GM10248 (cell line): ENCODE data around the gene BCS1L.

ENCODE experiments used
- CTCF ChIA-PET: fragments of 300-600 bp; sonication (Branson Sonifier 250); formaldehyde crosslinking; extraction: SDS; loops from one replicate; lab custom pipeline; 2021; ENCODE audit warnings: antibody characterized with exemption; lab: Yijun Ruan, JAX
- POLR2A ChIA-PET: fragments of 350-650 bp; sonication (Branson Sonifier 250); formaldehyde crosslinking; extraction: SDS; loops from one replicate; lab custom pipeline; 2020; ENCODE audit warnings: antibody characterized with exemption; lab: Yijun Ruan, JAX
- DNase-seq: peaks from one replicate; pipeline ENCODE4 v3.0.0; 2012; ENCODE audit errors: extremely low spot score
- CTCF ChIP-seq: IDR thresholded peaks from 2 replicates; pipeline ENCODE4 v1.5.1; 2012; ENCODE audit warnings: mild to moderate bottlenecking, low read depth; ENCODE audit errors: extremely low read depth, missing control alignments, control extremely low read depth

BCS1L gene

GRCh38 chr2:218659258-218659987 lies at the start of gene BCS1L, which contains the start of gene ZNF142:
Gene BCS1L (plus strand): TSS chr2:218659683. CDS start chr2:218660988, 1,305 bp downstream.
Gene ZNF142 (minus strand): TSS chr2:218659623. CDS start chr2:218656429, 3,194 bp downstream.
- CTCF ChIA-PET: interaction anchor here (0.9 to 5.8 kb wide), 17 partner anchors 11 to 636 kb away, joined by 3 to 70 read pairs (median 4); partner anchors contain the start of genes RNF25, STK36 and TTLL4

GRCh38 chr2:218615868-218616315 lies 43.6 kb upstream of the BCS1L start:
- TF ChIP-seq CTCF: no peak
- POLR2A ChIA-PET: no interaction called here
- CTCF ChIA-PET: interaction anchor here (0.8 to 1.3 kb wide), 3 partner anchors 9 to 16 kb away, joined by 3 read pairs; no protein-coding TSS in a partner anchor
- DNase-seq: no peak

More at GRCh38 chr2:218659258-218659987, at the start of gene BCS1L, which contains the start of gene ZNF142:
- TF ChIP-seq CTCF: no peak
- peak; percentile 96 for DNase-seq
- POLR2A ChIA-PET: interaction anchor here (0.6 to 1.4 kb wide), 4 partner anchors 8 to 251 kb away, joined by 3 to 7 read pairs (median 4); partner anchors contain the start of genes RNF25 and STK36

- POLR2A ChIA-PET: no interaction called here
- CTCF ChIA-PET: interaction anchor here (0.9 to 1.3 kb wide), 2 partner anchors 10 kb away, joined by 3 to 5 read pairs; partner anchors contain the start of gene PLCD4
- TF ChIP-seq CTCF: peak; percentile 10
- no peak for DNase-seq
Observed at GRCh38 chr2:218618102-218618860, 41.2 kb upstream of the BCS1L start.

- no peak for TF ChIP-seq CTCF
- CTCF ChIA-PET: interaction anchor here (1.1 to 1.4 kb wide), 2 partner anchors 13 to 14 kb away, joined by 3 read pairs; partner anchors contain the start of gene PLCD4
- DNase-seq: no peak
- POLR2A ChIA-PET: no interaction called here
Observed at GRCh38 chr2:218621007-218621406, 38.5 kb upstream of the BCS1L start.

- no peak for DNase-seq
- CTCF ChIA-PET: no interaction called here
- POLR2A ChIA-PET: no interaction called here
- TF ChIP-seq CTCF: no peak
Observed at GRCh38 chr2:218622606-218623365, 36.7 kb upstream of the BCS1L start.
